A673 (cell line): ENCODE measurements around the gene PIMREG. TPM values are rescaled to one million over a fixed set of nuclear protein-coding genes. Genes with fewer than 3 reads are reported as not detected.

ENCODE experiments used
- BruUV-seq: library from RNA; stranded (reverse); fragments of 400-500 nt; replicated peaks from 2 replicates; lab custom pipeline; 2021; lab: Mats Ljungman, UMichigan
- CTCF ChIA-PET: fragments of 300-600 bp; sonication (Branson Sonifier 250); formaldehyde crosslinking; loops from one replicate; lab custom pipeline; 2022; ENCODE audit warnings: antibody characterized with exemption; lab: Charles Lee
- POLR2A ChIA-PET: fragments of 300-600 bp; sonication (Branson Sonifier 250); formaldehyde crosslinking; loops from one replicate; lab custom pipeline; 2022; ENCODE audit warnings: antibody characterized with exemption; ENCODE audit not compliant: low non-redundant PET; lab: Charles Lee
- DNase-seq: peaks from one replicate; pipeline ENCODE4 v3.0.0-alpha.2; 2015; ENCODE audit warnings: low spot score
- H3K27ac ChIP-seq: fragments of 200-600 bp; sonication (generic); 2 replicates; pipeline ENCODE4 v1.5.1; 2016; ENCODE audit warnings: mixed run types, low read depth, mild to moderate bottlenecking, mixed read lengths, antibody characterized with exemption, low read length; ENCODE audit not compliant: poor library complexity, severe bottlenecking
- H3K27me3 ChIP-seq: fragments of 200-600 bp; sonication (generic); replicated peaks from 2 replicates; pipeline ENCODE4 v1.6.1; 2017; ENCODE audit warnings: mixed run types, low read depth, mild to moderate bottlenecking, mixed read lengths, antibody characterized with exemption, low read length; ENCODE audit not compliant: insufficient read depth, poor library complexity
- H3K36me3 ChIP-seq: fragments of 200-600 bp; sonication (generic); 2 replicates; pipeline ENCODE4 v1.6.1; 2016; ENCODE audit warnings: mixed run types, mild to moderate bottlenecking, mixed read lengths, antibody characterized with exemption, low read length; ENCODE audit not compliant: insufficient read depth, poor library complexity, severe bottlenecking
- H3K4me1 ChIP-seq: fragments of 200-600 bp; sonication (generic); 2 replicates; pipeline ENCODE4 v1.6.1; 2017; ENCODE audit warnings: mixed run types, mild to moderate bottlenecking, mixed read lengths, antibody characterized with exemption, low read length; ENCODE audit not compliant: insufficient read depth, poor library complexity, severe bottlenecking
- H3K4me3 ChIP-seq: fragments of 200-600 bp; sonication (generic); 2 replicates; pipeline ENCODE4 v1.5.1; 2016; ENCODE audit warnings: low read depth, mixed run types, mild to moderate bottlenecking, mixed read lengths, low read length; ENCODE audit not compliant: poor library complexity, severe bottlenecking
- H3K9me3 ChIP-seq: fragments of 200-600 bp; sonication (generic); 2 replicates; pipeline ENCODE4 v1.6.1; 2016; ENCODE audit warnings: mixed run types, low read depth, mild to moderate bottlenecking, mixed read lengths, antibody characterized with exemption, low read length; ENCODE audit not compliant: poor library complexity, severe bottlenecking
- CTCF ChIP-seq: fragments of 300-800, 200-600 bp; sonication (generic); conservative IDR thresholded peaks from 2 replicates; pipeline ENCODE4 v1.5.1; 2017; ENCODE audit warnings: low read depth, mild to moderate bottlenecking, antibody characterized with exemption, low read length, moderate library complexity, mixed read lengths
- EZH2 ChIP-seq: fragments of 200-600 bp; sonication (generic); IDR thresholded peaks from 2 replicates; pipeline ENCODE4 v1.6.1; 2017; ENCODE audit warnings: borderline replicate concordance, low read depth, mild to moderate bottlenecking, mixed read lengths, antibody characterized with exemption, low read length; ENCODE audit not compliant: poor library complexity, severe bottlenecking
- intact Hi-C: fragments of 100-400 bp; cut with micrococcal nuclease; formaldehyde crosslinking; loops from one replicate; pipeline ENCODE4 v1.10.0; 2022; ENCODE audit not compliant: unreplicated experiment
- total RNA-seq: library from RNA; stranded (reverse); gene quantifications from 2 replicates; pipeline ENCODE4 v1.2.3, GENCODE V29; 2021

The PIMREG gene
- total RNA-seq, 1 experiment from 2014 or later: 90.5 TPM

- Histone ChIP-seq H3K4me3 (no peak overlapping the region), H3K4me1 (no peaks in the 10 kb centered on the region), H3K36me3 (no peaks in the 10 kb centered on the region), H3K27ac (no peak overlapping the region), H3K9me3 (no peaks in the 10 kb centered on the region), H3K27me3 (peaks cover 18% of the 10 kb centered on the region)
- no peak for DNase-seq
- POLR2A ChIA-PET: interaction anchor here (0.6 kb wide), 1 partner anchor 73 kb away, joined by 3 read pairs; no protein-coding TSS in a partner anchor
- CTCF ChIA-PET: interaction anchor here (1.0 kb wide), 1 partner anchor 830 kb away, joined by 3 read pairs; no protein-coding TSS in a partner anchor
- BruUV-seq: no TSS peak
- intact Hi-C loops: loop anchor here (1.0 kb wide), 2 partner anchors 831 to 836 kb away; no protein-coding TSS in a partner anchor
- TF ChIP-seq CTCF (no peak), EZH2 (no peak)
Measured at GRCh38 chr17:6422654-6423241, 21.5 kb upstream of the PIMREG start.

- no TSS peak for BruUV-seq
- H3K27me3 ChIP-seq: peaks cover 18% of the 10 kb centered on the region
- TF ChIP-seq CTCF (no peak), EZH2 (no peak)
- H3K4me1 ChIP-seq: no peaks in the 10 kb centered on the region
- H3K4me3 ChIP-seq: no peak overlapping the region
- DNase-seq: no peak
- no peak overlapping the region for H3K27ac ChIP-seq
- POLR2A ChIA-PET: no interaction called here
- intact Hi-C loops: no loop called here
- CTCF ChIA-PET: no interaction called here
- H3K9me3 ChIP-seq: no peaks in the 10 kb centered on the region
- H3K36me3 ChIP-seq: no peaks in the 10 kb centered on the region
Measured at GRCh38 chr17:6423931-6424330, 20.3 kb upstream of the PIMREG start.

GRCh38 chr17:6425407-6425806, 18.8 kb upstream of the PIMREG start:
- H3K9me3 ChIP-seq: no peaks in the 10 kb centered on the region
- no TSS peak for BruUV-seq
- CTCF ChIA-PET: no interaction called here
- H3K4me1 ChIP-seq: no peaks in the 10 kb centered on the region
- H3K27me3 ChIP-seq: peaks cover 11% of the 10 kb centered on the region
- intact Hi-C loops: no loop called here
- TF ChIP-seq CTCF (no peak), EZH2 (no peak)
- H3K27ac ChIP-seq: no peak overlapping the region
- H3K4me3 ChIP-seq: no peak overlapping the region
- DNase-seq: no peak
- no peaks in the 10 kb centered on the region for H3K36me3 ChIP-seq
- POLR2A ChIA-PET: no interaction called here
